Astrocyte of the spinal cord (primary cell): ENCODE data around the gene PI4K2A.
"Not testable (repeated sequence)": the region's sequence is repeated elsewhere in the genome, so short reads cannot be mapped to it uniquely, and the experiment has no call there.

Experiments used
- DNase-seq: peaks from one replicate; pipeline ENCODE4 v3.0.0; 2011; ENCODE audit warnings: low read depth, low spot score
- H3K4me3 ChIP-seq: 2 replicates; pipeline ENCODE4 v1.5.1; 2011; ENCODE audit warnings: low read depth, mild to moderate bottlenecking, low read length, moderate library complexity
- CTCF ChIP-seq: IDR thresholded peaks from 2 replicates; pipeline ENCODE4 v1.5.1; 2012; ENCODE audit warnings: low read depth, mild to moderate bottlenecking, low read length, inconsistent platforms
- in situ Hi-C: cut with HindIII; loops from 2 replicates; pipeline ENCODE4 v1.10.0; 2017; ENCODE audit warnings: low sequenced_read_pairs

PI4K2A gene

GRCh38 chr10:97682042-97682441 lies 41.6 kb downstream of the PI4K2A start:
- H3K4me3 ChIP-seq, result no peak overlapping the region
- in situ Hi-C loops, result no loop called here
- DNase-seq, result no peak
- TF ChIP-seq CTCF, result no peak

DNA sequence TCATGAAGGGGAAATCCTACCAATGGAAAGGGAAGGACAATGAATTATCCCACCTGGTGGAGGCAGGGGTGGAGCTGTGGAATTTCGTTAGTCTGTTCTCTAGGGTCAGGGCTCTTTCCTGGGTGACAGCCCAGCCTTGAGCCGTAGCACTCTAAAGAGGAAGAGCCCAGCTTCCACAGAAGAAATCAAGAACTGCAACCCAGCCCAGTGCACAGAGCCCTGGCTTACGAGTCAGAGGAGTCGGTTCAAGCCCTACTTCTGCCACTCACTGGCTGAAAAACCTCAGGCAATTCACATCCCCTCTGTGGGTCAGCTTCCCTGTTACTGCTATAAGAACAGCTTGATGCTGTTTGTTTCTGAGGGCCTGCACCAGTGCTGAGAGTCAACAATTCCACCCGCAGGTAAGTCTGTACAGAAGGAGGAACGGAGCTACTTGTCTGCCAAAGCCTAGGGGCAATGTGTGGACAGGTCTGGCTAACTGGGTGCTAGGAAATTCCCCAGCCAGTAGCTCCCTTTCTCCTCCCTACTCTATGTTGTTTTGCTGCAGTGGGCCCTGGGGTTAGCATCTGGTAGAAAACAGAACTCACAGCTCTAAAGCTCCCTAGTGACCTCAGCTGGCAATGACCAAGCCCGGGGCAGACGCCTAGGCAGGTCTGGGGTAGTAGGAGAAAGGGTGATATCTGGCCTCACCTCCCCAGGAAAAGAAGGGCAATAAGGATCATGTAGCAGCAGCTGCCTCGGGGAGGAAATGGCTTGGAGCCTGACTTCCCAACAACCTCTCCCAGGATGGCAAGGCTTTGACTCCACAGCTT lies 43.3 kb downstream of the PI4K2A start:
- H3K4me3 ChIP-seq, result no peak overlapping the region
- DNase-seq, result peak; percentile 45
- TF ChIP-seq CTCF, result no peak
- in situ Hi-C loops, result no loop called here

- H3K4me3 ChIP-seq, in situ Hi-C loops, DNase-seq: not testable (repeated sequence)
Measured at GRCh38 chr10:97684368-97684713, 43.9 kb downstream of the PI4K2A start.

DNA sequence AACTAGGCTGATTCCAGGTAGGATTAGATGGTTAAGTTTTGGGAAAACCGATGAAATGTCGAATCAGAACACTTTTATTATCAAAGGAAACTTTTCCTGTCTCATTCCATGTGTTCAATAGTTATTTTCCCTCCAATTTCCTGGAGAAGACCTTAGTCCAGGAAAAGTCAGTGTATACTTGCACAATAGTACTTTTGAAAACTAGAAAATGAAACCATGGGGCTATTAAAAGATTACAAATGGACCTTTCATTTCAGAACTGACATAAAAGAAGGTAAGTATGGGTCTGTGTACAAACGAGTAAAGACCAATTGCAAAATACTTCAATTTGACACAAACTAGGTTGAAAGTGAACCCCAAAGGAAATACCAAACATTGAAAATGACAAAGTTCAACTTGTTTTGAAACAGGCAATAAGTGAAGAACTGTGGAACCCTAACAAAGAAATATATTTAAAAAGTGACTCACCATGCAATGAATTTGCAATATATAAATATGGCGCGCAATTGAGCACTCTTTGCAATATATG lies 44.5 kb downstream of the PI4K2A start:
- TF ChIP-seq CTCF, result no peak
- in situ Hi-C loops, result loop anchor here (5.0 kb wide), 1 partner anchor 42 kb away; no protein-coding TSS in a partner anchor
- peak; percentile 20 for DNase-seq
- H3K4me3 ChIP-seq, result peak overlapping the region; percentile 1

DNA sequence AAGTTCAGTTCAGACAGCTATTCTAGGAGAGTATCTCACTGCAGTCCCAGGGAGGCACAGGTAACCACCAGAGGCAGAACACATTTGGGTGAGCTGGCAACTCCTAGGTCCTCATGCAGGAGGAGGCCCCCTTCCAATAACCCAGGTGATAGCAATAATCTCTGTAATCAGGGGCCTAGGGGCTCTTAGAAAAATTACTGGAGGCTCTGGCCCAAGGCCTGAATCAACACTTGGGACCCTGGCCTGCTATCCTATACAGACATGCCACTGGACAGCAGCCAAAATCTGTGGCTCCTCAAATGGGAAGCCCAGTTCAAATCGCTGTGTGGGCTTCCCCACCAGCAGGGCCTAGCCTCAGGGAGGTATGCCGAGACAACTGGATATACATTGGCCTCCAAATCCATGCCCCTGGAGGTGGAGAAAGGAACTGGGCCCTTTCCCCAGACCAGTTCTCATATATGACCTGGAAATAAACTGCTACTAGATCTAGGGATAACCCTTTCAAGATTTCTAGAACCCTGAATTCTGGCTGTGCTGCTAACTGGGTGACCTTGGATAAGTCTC lies 45.0 kb downstream of the PI4K2A start:
- peak; percentile 25 for DNase-seq
- peak; percentile 41 for TF ChIP-seq CTCF
- peak overlapping the region; percentile 1 for H3K4me3 ChIP-seq
- in situ Hi-C loops, result loop anchor here (5.0 kb wide), 1 partner anchor 42 kb away; no protein-coding TSS in a partner anchor

DNA sequence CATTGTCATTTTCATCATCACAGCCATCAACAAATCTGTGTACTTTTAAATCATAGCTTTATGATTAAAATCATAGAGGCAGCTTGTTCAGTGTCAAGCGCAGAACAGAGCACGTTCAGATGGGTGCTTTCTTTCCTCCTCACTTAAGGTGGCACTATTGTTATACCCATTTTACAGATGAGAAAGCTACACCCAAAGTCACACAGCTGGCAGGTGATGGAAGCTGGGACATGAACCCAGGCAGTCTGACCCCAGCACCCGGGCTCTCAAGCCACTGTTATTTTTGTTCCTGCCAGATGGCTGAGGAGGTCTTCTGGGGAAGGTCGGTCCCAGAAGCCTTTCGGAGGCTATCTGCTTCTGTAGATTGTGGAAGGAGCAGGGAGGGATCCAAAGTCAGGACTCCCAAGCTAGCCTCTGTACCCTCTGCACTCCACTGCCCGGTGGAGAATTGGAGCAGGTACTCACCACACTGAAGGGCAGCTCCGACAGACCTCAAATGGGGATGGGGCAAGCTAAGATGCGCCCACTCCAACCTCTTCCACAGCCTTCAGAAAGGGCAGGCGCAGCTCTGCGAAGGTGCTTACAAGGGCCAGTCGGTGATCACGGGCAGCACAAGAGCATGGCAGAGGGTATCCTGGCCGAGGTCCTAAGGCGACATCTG lies 46.0 kb downstream of the PI4K2A start:
- peak overlapping the region; percentile 72 for H3K4me3 ChIP-seq
- in situ Hi-C loops, result loop anchor here (5.0 kb wide), 1 partner anchor 41 kb away; no protein-coding TSS in a partner anchor
- DNase-seq, result no peak
- TF ChIP-seq CTCF, result no peak
